Middle frontal gyrus (tissue), 1 donor: ENCODE data around the gene RET.

Source experiments
- DNase-seq: peaks from one replicate; pipeline ENCODE4 v3.0.0-alpha.2; 2015; ENCODE audit warnings: low spot score; ENCODE audit errors: extremely low spot score

Gene RET

DNA sequence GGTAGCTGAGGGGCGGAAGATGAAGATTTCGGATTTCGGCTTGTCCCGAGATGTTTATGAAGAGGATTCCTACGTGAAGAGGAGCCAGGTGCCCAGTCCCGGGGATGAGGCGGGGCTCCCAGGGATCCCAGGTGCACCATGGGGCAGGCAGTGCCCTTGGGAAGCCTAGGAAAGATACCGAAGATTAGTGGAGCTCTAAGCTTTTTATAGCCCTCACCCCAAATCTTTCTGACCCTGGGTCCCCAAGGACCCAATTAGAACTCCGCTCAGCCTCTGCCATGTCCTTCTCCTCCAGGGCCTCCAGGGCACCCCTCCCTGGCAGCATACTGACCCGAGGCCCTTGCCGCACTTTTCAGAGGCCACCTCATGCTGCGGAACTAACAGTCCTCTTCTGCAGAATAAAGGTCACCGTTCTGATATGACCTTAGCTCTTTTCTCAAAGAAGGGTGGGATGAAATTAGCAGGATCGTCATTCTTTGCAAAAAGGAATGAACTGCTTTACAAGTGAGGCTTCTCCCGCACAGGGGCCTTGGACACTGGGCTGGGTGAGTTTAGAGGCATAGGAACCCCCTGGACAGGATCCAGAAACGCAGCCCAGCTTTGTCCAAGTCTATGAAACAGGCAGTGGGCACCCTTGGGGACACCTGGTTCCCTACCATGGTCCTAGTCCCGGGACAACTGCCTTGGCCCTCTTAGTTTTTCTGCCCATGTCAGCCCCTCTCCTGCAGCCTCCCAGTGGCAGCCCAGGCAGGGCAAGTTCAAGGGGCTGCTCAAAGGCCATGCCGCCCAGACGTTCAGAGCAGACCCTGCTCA is 43.5 kb downstream of the RET start:
- no peak for DNase-seq

DNA sequence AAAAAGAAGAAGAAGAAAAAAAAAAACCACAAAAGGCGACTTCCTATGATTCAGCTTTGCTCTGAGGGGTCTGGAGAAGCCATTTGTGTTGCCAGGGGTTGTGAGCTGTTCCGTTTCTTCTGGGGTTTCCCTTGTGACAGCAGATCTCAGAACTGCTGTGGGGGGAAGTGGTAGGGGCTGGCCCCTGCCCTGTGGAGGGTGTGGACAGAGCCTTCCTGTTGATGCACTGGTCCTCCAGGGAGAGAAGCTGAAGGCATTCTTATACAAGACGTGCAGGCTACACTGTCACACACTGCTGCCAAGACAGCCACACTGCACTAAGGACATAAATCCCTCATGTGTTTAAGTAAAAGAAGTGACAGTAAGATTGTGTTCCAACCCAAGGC is 44.1 kb downstream of the RET start:
- no peak for DNase-seq

DNA sequence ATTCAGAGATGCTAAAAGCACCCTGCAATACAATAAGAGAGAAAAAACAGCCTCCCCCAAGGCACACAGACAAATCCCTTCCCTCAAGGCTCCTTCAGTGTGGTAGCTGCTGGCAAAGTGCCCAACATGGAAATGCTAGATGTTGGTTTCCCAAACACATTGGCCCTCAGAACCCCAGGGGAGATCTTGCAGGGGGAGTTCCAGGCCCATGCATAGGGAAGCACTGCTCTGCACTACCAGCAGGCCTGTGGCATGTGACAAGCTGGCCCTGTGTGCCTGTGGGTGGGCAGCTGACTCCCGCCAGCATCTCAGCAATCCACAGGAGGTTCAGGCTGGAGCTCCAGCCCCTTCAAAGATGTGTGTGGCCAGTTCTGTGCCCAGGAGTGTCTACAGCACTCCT is 44.6 kb downstream of the RET start:
- DNase-seq = no peak

DNA sequence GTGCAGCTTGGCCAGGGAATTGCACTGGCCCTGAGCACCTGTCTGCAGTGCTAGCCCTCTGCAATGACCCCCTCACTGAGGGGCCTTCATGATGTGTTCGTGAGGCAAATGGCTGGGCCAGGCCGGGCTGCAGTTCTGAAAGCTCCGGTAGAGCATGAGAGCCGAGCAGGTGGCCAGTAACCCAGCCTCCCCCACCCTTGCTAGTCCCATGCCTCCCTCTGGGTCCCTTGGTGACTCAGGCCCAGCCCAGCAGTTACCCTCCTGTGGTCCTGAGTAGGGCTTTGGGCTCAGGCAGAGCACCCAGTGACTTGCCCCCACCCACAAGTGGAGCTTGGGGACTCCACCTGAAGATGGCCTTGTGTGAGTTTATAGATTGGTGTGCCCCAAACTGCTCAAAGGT is 45.2 kb downstream of the RET start:
- DNase-seq = no peak

DNA sequence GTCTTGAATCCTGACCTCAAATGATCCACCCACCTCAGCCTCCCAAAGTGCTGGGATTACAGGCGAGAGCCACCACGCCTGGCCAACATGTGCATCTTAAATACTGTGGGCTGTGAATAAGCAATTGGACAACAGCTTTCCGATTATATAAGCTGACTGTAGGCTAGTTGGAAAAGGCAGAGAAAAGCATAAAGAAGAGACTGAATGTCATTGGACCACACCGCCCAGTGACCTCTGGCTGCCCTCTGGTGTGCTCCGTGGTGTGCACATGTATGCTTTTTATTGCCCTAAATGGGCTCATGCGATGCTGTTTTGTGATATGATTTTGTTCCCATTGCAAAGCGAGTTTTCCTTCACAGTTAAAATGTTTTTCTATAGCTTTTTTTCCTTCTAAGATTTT is 46.0 kb downstream of the RET start:
- no peak for DNase-seq

DNA sequence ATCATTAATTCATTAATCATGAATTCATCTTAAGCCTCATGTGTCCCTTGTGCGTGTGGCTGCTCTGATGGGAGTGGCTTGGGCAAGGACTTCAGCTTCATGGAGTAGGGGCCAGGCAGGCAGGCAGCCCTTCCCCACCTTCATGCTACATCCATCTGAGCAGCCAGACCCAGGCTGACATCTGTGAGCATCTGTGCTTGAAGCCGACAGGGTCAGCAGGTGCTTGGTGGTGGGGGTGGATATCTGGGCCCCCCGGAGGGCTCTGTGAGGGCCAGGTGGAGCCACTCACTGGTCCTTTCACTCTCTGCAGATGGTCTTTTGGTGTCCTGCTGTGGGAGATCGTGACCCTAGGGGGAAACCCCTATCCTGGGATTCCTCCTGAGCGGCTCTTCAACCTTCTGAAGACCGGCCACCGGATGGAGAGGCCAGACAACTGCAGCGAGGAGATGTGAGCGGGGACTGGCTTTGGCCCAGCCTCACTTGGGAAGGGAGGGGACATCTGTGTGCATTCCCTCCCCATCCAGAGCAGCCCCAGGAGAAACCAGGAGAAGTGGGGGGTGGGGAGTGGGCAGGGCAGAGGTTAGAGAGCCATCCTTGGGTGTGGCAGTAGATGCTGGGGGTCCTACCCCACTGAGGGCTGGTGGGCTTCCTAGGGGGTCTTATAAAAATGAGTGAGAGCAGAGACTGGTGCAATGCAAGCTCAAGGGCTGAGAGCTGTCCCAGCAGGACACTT is 46.7 kb downstream of the RET start:
- DNase-seq = no peak

DNA sequence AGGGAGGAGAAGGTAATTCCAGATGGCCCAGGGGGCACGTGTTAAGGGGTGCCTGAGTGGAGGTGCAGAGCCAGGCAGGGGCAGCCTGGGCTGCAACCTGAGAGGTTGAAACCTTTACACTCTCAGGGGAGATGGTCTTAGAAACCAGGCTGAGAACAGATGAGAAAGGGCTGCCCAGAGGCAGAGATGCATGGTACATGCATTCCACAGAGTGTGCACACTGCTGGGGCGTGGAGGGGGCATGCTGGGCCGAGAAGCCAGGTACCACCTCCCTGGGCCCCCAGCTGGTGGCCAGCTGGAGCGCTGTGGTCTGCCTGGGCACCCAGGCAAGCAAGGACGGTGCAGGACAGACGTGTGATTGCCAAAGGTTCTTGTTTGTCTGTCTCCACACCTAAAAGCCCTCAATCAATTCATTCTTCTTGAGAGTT is 47.2 kb downstream of the RET start:
- no peak for DNase-seq

DNA sequence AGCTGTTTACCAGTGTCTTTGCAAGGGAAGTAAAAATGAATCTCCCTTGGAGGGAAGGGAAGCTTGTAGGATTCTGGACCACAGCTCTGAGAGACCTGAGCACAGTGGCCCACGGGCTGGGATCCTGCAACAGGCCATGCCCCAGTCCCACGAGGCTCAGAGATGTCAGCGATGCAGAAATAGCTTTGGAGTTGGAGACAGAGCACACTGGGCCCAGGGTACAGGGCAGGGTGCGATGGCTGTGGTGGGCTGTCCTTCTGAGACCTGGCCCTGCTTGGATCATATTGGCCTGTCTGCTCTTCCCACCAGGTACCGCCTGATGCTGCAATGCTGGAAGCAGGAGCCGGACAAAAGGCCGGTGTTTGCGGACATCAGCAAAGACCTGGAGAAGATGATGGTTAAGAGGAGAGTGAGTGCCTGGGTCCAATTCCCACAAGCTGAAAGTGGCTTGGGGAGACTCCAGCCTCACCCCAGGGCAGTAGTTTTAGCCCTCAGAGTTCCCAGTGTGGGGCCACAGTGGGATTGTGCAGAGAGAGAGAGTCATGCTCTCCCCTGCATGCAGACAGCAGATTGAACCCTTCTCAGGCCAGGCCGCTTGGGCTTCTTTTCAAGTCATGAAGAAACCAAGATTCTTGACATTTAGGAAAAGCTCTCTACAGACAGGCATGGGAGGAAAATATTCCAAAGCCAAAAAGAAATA is 47.9 kb downstream of the RET start:
- DNase-seq = no peak

DNA sequence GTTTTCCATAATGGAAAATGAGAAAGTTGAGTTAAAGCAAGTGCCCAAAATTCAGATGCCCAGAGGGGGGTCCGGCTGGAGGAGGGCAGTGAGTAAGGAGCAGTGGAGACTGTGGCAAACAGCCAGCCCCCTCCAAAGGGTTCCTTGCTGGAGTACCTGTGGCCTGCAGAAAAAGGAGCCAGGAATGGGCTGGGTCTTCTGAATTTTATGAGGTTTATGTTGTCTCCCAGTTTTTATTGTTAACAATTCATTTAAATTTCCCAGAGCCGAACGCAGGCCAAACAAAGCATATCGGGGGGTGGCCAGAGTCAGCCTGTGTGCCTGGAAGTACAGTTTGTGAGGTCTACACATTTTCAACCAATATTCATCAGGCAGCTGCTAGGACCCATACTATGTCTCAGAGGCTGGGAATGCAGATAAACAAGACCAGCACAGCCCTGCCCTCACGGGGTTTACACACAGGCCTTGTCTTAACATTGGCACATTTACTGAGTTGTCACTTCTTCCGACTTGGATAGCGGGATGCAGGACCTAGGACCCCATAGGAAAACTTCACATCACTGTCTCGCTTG is 48.5 kb downstream of the RET start:
- DNase-seq = no peak

DNA sequence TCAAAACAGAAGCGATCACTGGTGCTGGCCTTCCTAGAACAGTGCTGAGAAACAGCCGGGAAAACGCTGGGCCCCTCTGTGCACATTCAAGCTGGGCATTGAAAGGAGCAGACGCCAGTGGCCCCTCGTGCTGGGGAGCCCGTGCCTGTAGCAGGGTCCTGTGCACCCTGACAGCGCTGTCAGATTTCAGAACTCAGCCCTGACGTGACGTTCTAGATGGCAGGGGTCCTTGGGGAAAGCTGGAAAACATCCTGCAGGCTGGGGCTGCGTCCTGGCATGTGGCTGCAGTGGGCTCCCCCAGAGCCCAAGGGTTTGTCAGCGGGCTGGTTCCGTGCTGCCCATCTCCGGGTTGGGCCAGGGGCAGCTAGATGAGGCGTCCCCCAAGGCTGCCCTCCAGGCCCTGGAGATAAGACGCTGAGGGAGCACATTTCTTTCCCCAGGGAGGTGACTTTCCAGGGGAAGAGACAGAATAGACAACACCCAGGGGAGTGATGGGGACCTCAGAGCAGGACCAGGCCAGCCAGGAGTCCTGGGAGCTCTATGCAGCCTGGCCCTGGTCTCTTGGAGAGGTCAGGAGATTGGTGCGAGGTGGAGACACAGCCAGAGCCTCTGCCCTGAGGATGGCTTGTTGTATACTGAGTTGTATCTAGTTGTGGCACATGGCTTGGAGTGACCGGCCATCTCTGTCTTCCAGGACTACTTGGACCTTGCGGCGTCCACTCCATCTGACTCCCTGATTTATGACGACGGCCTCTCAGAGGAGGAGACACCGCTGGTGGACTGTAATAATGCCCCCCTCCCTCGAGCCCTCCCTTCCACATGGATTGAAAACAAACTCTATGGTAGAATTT is 49.2 kb downstream of the RET start:
- DNase-seq = no peak

DNA sequence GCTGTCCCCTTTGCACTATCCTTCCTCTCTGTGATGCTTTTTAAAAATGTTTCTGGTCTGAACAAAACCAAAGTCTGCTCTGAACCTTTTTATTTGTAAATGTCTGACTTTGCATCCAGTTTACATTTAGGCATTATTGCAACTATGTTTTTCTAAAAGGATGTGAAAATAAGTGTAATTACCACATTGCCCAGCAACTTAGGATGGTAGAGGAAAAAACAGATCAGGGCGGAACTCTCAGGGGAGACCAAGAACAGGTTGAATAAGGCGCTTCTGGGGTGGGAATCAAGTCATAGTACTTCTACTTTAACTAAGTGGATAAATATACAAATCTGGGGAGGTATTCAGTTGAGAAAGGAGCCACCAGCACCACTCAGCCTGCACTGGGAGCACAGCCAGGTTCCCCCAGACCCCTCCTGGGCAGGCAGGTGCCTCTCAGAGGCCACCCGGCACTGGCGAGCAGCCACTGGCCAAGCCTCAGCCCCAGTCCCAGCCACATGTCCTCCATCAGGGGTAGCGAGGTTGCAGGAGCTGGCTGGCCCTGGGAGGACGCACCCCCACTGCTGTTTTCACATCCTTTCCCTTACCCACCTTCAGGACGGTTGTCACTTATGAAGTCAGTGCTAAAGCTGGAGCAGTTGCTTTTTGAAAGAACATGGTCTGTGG is 50.0 kb downstream of the RET start:
- no peak for DNase-seq

DNA sequence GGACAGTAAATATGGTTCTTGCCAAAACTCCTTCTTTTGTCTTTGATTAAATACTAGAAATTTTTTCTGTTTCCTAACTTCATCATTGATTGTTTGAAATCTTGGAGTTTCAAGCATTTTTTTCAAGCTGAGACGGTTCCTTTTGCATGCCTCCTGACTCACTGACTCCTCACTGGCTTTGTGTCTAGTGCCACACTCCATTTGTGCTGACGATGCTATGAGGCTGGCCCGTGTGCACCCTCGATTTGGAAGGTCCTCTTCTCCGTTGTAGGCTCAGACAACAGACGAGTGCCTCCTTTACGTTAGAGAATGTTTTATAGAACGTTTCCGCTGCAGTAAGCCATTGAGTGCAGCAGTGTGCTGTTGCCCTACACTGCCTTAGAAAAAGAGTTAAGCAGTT is 50.6 kb downstream of the RET start:
- no peak for DNase-seq

DNA sequence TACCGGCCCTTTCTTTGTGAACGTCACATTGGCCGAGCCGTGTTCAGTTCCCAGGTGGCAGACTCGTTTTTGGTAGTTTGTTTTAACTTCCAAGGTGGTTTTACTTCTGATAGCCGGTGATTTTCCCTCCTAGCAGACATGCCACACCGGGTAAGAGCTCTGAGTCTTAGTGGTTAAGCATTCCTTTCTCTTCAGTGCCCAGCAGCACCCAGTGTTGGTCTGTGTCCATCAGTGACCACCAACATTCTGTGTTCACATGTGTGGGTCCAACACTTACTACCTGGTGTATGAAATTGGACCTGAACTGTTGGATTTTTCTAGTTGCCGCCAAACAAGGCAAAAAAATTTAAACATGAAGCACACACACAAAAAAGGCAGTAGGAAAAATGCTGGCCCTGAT is 51.5 kb downstream of the RET start:
- DNase-seq = no peak

DNA sequence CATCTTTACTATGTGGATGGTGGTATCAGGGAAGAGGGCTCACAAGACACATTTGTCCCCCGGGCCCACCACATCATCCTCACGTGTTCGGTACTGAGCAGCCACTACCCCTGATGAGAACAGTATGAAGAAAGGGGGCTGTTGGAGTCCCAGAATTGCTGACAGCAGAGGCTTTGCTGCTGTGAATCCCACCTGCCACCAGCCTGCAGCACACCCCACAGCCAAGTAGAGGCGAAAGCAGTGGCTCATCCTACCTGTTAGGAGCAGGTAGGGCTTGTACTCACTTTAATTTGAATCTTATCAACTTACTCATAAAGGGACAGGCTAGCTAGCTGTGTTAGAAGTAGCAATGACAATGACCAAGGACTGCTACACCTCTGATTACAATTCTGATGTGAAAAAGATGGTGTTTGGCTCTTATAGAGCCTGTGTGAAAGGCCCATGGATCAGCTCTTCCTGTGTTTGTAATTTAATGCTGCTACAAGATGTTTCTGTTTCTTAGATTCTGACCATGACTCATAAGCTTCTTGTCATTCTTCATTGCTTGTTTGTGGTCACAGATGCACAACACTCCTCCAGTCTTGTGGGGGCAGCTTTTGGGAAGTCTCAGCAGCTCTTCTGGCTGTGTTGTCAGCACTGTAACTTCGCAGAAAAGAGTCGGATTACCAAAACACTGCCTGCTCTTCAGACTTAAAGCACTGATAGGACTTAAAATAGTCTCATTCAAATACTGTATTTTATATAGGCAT is 52.3 kb downstream of the RET start:
- DNase-seq = peak; percentile 24

DNA sequence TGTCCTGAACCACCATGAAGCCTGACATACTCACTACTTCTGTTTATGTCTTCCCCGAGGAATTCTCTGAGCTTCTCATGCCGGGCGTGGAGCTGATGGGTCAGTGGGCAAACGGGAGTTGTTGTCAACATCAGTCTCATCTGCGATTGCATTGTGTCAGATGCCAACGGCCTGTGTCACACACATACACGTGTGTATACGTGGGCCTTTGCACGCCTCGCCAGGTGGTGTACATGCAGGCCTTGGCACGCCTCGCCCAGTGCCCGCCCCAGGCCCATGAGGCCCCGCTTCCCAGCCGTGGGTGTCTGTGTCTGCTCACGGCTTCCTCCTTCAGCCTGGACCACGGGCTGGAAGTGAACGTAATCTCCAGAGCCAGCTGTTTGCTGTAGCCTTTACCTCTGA is 53.9 kb downstream of the RET start:
- DNase-seq = no peak

DNA sequence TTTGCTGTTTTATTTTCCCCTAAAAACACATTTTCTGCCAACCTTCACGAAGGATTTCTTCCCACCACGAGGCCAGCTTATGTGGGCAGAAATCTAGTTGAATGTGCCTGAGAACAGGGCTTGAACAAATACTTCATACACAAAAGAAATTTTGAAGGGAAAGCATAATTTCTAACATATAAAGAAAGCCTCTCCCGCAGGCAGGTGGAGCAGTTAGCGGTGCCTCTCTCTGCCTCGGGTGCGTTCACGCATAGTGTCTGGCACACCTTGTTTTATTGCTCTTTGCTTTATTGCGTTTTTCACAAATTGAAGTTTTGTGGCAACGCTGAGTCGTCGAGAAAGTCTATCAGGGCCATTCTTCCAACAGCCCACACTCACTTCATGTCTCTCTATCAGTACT is 54.4 kb downstream of the RET start:
- no peak for DNase-seq

DNA sequence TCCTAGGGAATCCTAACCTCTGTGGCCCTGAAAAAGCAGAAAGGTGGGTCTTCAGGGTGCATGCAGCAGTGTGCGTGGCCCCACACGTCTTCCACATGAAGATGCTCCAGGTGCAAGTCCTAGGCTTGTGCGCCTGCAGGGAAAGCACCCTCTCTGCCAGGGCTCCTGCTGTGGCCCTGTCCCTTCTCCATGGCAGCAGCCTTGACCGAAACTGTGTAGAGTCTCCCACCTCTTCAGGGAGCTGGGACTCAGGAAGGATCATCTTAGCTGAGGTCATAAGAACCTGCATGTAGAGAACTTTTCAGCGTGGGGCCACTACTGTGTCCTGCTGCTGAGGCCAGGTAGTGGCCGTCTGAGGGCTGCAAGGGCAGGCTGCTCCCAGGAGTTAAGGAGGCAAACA is 55.0 kb downstream of the RET start:
- DNase-seq = no peak

DNA sequence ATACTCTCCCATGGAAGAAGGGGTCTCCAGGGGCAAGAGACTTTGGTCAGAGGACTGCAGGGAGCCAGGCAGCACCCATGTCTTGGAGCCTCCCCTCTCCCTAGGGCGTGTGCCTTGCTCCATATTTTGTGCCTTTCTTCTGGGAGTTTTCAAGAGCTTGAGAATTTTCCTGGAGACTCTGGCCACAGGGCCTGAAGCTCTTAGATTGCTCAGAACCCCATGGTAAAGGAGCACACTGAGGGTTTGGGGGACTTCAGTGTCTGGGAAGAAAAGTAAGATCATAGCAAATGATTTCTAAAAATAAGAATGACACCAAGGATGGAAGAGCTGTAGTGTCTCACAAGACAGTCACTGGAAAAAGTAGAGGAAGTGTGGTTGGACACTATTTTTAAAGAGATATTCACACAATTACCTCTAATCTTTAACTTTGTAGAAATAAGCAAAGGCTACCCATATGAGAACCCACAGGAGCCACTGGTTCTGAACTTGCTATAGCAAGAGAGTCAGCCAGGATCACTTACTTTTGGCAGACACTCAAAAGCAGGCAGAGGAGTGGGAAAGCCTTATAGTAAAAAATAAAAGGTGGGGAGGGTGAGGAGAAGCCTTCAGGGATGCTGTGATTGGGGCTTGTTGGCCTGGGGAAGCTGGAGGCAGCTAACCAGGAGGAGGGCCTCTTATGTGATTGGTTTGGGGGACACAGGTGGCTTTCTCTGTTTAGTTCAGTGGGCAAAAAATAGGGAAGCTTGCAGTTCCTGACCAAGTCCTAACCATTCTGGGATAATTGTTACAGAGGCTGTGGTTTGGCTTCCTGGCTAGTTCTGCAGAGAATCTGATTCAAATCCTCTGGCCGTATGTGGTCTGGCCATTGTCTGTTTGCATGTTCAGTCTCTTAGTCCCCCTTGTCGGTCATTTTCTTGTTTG is 56.3 kb downstream of the RET start:
- DNase-seq = no peak
